HUES6 (cell line): ENCODE measurements around the gene NOD2.

Experiments used
- H3K27ac ChIP-seq: 2 replicates; pipeline ENCODE4 v1.7.0; 2013; ENCODE audit warnings: low read depth, mild to moderate bottlenecking, low read length, inconsistent platforms
- H3K27me3 ChIP-seq: 2 replicates; pipeline ENCODE4 v1.6.1; 2013; ENCODE audit warnings: low read length; ENCODE audit not compliant: control insufficient read depth, insufficient read depth
- H3K36me3 ChIP-seq: 2 replicates; pipeline ENCODE4 v1.6.1; 2013; ENCODE audit warnings: low read length; ENCODE audit not compliant: control insufficient read depth, insufficient read depth
- H3K4me1 ChIP-seq: 2 replicates; pipeline ENCODE4 v1.6.1; 2013; ENCODE audit warnings: low read length; ENCODE audit not compliant: control insufficient read depth, insufficient read depth
- H3K4me3 ChIP-seq: 2 replicates; pipeline ENCODE4 v1.5.1; 2013; ENCODE audit warnings: low read depth, low read length
- H3K9ac ChIP-seq: one replicate; pipeline ENCODE4 v1.6.1; 2013; ENCODE audit warnings: mild to moderate bottlenecking, low read length
- H3K9me3 ChIP-seq: 2 replicates; pipeline ENCODE4 v1.6.1; 2013; ENCODE audit warnings: low read depth, low read length; ENCODE audit not compliant: control insufficient read depth, insufficient read depth

NOD2 gene

DNA sequence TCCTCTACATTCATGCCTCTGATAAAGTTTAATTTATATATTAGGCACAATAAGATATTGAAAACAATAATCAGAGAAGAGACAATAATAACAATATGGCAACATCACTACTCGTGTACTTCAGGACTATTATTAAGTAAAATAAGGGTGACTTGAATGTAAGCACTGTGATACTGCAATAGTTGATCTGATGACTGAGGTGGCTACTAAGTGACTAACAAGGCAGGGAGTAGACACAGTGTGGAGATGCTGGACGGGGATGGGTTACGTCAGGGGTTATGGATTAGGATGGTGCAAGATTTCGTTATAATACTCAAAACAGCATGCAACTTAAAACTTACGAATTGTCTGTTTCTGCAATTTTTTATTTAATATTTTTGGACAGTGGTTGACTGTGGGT, 81.0 kb downstream of the NOD2 start:
- Histone ChIP-seq H3K9me3 (no peaks in the 10 kb centered on the region), H3K36me3 (no peaks in the 10 kb centered on the region), H3K4me3 (no peak overlapping the region), H3K27me3 (no peaks in the 10 kb centered on the region), H3K9ac (no peak overlapping the region), H3K27ac (no peak overlapping the region), H3K4me1 (no peaks in the 10 kb centered on the region)

DNA sequence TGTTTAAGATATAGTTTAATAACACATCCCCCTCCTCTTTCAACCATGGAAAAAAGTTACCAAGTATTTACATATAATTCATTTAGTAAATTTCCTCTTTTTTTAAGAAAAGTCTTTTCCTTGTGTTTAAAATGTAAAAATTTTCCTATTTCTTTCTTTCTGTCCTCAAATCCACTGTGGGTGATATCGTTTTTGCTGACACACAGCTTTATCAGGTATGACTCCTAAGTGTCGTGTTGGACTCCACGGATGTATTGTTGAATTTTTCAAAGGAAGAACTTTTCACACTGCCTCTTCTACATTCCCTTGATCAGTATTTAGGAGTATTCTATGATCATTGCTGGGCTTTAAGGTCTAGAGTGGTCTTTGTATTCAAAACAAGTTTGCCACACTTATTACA, 81.6 kb downstream of the NOD2 start:
- Histone ChIP-seq H3K4me1 (no peaks in the 10 kb centered on the region), H3K27ac (no peak overlapping the region), H3K27me3 (no peaks in the 10 kb centered on the region), H3K4me3 (no peak overlapping the region), H3K9ac (no peak overlapping the region), H3K9me3 (no peaks in the 10 kb centered on the region), H3K36me3 (0 out of 2 replicates have a peak, but pooled peaks cover 4% of the 10 kb centered on the region)

DNA sequence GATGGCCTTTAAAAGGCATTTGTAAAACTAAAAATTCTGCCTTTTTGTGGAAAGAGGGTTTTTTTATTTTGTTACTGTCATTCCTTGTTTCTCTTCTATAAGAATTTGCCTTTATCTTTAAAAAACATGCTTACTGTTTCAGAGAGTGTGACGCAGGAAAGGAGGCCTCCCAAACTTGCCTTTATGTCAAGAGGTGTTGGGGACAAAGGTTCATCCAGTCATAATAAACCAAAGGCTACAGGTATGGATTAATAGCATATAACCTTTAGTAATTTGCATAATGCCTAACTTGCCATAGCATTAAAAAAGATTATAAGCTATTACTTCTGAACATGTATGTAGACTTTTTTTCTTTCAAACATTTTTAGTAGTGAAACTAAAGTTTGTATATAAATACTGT, 82.6 kb downstream of the NOD2 start:
- Histone ChIP-seq H3K4me3 (no peak overlapping the region), H3K27me3 (no peaks in the 10 kb centered on the region), H3K9me3 (no peaks in the 10 kb centered on the region), H3K4me1 (no peaks in the 10 kb centered on the region), H3K27ac (no peak overlapping the region), H3K36me3 (0 out of 2 replicates have a peak, but pooled peaks cover 4% of the 10 kb centered on the region), H3K9ac (no peak overlapping the region)

DNA sequence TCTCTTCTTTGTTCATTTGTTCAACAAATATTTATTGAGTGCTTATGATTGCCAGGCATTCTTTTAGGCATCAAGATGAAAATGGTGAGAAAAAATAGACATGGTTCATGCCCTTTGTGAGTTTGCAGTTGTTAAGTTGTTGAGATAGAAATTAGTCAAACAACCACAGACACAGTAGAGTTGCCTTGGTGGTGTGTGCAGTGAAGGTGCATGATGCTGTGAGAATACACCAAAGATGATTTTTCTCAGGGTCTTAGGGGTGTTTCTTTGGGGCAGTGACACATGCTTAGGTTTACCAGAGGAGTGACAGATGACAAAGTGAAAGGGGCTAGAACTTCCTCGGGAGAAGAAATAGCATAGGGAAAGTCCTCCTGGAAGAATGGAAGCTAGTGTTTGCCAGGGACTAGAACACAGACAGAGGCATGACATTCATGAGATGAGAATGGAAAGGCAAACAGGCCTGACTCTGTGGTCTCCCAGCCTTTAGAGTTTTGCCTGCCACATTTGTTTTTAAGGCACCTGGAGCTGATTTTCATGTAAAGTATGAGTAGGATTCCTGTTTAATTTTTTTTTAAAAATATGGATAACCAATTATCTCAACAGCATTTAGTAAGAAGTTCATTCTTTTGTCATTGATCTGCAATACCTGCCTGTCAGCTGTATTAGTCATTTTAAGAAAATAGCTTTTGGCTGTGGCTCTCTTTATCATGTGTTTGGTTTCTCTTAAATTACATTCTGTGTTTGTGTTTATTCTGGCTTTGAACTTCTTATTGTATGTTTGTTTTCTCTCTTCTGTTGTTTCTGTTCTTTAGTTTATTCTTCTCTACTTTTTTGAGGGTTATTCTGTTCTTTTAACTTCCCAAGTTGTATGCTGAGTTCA, 85.1 kb downstream of the NOD2 start:
- Histone ChIP-seq H3K27ac (no peak overlapping the region), H3K27me3 (no peaks in the 10 kb centered on the region), H3K36me3 (0 out of 2 replicates have a peak, but pooled peaks cover 4% of the 10 kb centered on the region), H3K4me1 (no peaks in the 10 kb centered on the region), H3K9ac (no peak overlapping the region), H3K9me3 (no peaks in the 10 kb centered on the region), H3K4me3 (no peak overlapping the region)

DNA sequence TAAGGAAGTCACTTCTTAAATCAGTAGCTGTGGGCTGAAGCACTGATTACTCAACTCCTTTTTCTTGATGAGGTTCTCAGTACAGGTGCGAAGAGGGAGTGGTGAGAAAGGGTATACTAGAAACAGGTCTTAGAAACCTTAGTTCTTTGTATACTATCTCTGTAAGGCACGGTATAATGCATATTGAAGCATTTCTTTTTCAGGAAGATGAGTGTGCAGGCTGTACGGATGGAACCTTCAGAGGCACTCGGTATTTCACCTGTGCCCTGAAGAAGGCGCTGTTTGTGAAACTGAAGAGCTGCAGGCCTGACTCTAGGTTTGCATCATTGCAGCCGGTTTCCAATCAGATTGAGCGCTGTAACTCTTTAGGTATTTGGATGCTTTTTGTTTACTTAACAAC, 87.6 kb downstream of the NOD2 start:
- Histone ChIP-seq H3K27me3 (no peaks in the 10 kb centered on the region), H3K36me3 (0 out of 2 replicates have a peak, but pooled peaks cover 4% of the 10 kb centered on the region), H3K9me3 (no peaks in the 10 kb centered on the region), H3K27ac (no peak overlapping the region), H3K4me1 (no peaks in the 10 kb centered on the region), H3K9ac (no peak overlapping the region), H3K4me3 (no peak overlapping the region)

DNA sequence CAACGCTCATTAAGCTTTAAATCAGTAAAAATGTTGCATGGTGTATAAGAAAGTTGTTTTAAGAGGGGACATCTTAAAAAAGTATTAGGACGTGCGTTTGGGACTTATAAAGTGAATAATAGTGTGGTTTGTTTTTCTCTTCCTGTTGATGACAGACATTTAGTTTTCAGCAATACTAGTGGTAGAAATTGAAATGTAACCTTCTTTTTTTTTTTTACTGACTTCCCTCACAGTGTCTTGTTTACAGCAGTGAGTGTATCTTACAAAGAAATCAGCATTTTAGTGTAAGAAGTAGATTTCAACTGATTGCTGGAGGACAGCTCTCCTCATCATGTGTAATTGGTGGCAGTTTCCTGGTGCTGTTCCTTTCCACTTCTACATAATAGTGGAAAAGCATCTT, 88.1 kb downstream of the NOD2 start:
- 0 out of 2 replicates have a peak, but pooled peaks cover 4% of the 10 kb centered on the region for H3K36me3 ChIP-seq
- H3K9me3 ChIP-seq = no peaks in the 10 kb centered on the region
- no peak overlapping the region for H3K27ac ChIP-seq
- H3K27me3 ChIP-seq = no peaks in the 10 kb centered on the region
- no peaks in the 10 kb centered on the region for H3K4me1 ChIP-seq
- no peak overlapping the region for H3K9ac ChIP-seq
- H3K4me3 ChIP-seq = no peak overlapping the region
